ENCODE data around the gene PSTPIP2. TPM values are rescaled to one million over a fixed set of nuclear protein-coding genes. Genes with fewer than 3 reads are reported as not detected.
A peak's percentile ranks its signal among the peaks of the same experiment; 100 is the strongest.

PSTPIP2 gene
- total and polyA plus RNA-seq, 9 of the 15 experiments (the other 6 are each of a cell fraction or from before 2014, with no cell fraction given), result 14.0 to 45.7 (median 27.1) TPM

DNA sequence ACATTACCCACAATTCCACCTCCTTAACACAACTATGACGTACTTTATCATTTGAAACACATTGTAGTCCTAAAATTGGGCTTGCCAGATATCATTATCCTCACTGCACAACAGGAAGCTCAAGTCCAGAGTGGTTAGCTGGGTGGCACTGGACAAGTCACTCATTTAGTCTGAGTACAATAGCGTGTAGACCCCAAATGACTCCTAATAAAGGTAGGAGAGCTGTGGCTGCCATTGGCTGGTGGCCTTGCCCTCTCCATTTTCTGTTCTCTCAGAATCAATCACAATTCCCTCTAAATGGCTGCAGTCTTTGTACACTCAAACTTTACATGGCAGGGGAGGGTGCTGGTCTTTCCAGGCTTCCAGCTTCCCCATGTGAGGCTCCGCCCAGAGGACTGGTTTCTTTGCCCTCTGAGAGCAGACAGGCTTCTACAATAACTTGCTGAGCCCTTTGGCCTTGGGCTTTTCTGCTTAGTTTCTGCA, 11.7 kb downstream of the PSTPIP2 start (continued):
- TF ChIP-seq, protein P1, sequence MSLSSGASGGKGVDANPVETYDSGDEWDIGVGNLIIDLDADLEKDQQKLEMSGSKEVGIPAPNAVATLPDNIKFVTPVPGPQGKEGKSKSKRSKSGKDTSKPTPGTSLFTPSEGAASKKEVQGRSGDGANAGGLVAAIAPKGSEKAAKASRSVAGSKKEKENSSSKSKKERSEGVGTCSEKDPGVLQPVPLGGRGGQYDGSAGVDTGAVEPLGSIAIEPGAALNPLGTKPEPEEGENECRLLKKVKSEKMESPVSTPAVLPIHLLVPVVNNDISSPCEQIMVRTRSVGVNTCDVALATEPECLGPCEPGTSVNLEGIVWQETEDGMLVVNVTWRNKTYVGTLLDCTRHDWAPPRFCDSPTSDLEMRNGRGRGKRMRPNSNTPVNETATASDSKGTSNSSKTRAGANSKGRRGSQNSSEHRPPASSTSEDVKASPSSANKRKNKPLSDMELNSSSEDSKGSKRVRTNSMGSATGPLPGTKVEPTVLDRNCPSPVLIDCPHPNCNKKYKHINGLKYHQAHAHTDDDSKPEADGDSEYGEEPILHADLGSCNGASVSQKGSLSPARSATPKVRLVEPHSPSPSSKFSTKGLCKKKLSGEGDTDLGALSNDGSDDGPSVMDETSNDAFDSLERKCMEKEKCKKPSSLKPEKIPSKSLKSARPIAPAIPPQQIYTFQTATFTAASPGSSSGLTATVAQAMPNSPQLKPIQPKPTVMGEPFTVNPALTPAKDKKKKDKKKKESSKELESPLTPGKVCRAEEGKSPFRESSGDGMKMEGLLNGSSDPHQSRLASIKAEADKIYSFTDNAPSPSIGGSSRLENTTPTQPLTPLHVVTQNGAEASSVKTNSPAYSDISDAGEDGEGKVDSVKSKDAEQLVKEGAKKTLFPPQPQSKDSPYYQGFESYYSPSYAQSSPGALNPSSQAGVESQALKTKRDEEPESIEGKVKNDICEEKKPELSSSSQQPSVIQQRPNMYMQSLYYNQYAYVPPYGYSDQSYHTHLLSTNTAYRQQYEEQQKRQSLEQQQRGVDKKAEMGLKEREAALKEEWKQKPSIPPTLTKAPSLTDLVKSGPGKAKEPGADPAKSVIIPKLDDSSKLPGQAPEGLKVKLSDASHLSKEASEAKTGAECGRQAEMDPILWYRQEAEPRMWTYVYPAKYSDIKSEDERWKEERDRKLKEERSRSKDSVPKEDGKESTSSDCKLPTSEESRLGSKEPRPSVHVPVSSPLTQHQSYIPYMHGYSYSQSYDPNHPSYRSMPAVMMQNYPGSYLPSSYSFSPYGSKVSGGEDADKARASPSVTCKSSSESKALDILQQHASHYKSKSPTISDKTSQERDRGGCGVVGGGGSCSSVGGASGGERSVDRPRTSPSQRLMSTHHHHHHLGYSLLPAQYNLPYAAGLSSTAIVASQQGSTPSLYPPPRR (CRISPR knock-in tag; IDR thresholded peaks at IDR 0.05; ENCODE audit: borderline replicate concordance), result no peak
- no peak for TF ChIP-seq MEF2D (tag; conservative IDR thresholded peaks at IDR 0.05; ENCODE audit: low read depth)
- no peak for TF ChIP-seq POLR3G (IDR thresholded peaks at IDR 0.05; ENCODE audit: extremely low read depth, insufficient read length, insufficient replicate concordance)
- TF ChIP-seq, protein P2, sequence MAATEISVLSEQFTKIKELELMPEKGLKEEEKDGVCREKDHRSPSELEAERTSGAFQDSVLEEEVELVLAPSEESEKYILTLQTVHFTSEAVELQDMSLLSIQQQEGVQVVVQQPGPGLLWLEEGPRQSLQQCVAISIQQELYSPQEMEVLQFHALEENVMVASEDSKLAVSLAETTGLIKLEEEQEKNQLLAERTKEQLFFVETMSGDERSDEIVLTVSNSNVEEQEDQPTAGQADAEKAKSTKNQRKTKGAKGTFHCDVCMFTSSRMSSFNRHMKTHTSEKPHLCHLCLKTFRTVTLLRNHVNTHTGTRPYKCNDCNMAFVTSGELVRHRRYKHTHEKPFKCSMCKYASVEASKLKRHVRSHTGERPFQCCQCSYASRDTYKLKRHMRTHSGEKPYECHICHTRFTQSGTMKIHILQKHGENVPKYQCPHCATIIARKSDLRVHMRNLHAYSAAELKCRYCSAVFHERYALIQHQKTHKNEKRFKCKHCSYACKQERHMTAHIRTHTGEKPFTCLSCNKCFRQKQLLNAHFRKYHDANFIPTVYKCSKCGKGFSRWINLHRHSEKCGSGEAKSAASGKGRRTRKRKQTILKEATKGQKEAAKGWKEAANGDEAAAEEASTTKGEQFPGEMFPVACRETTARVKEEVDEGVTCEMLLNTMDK (IDR thresholded peaks at IDR 0.05; ENCODE audit: borderline replicate concordance, insufficient read depth, low read depth, low read length, poor library complexity, severe bottlenecking), result no peak
- TF ChIP-seq CGGBP1 (CRISPR knock-in tag; IDR thresholded peaks at IDR 0.05), result 0 out of 2 replicates have a peak, but pooled peaks have one; percentile 23
- no peak for TF ChIP-seq TRIM28 (IDR thresholded peaks at IDR 0.05)
- TF ChIP-seq, protein P3, sequence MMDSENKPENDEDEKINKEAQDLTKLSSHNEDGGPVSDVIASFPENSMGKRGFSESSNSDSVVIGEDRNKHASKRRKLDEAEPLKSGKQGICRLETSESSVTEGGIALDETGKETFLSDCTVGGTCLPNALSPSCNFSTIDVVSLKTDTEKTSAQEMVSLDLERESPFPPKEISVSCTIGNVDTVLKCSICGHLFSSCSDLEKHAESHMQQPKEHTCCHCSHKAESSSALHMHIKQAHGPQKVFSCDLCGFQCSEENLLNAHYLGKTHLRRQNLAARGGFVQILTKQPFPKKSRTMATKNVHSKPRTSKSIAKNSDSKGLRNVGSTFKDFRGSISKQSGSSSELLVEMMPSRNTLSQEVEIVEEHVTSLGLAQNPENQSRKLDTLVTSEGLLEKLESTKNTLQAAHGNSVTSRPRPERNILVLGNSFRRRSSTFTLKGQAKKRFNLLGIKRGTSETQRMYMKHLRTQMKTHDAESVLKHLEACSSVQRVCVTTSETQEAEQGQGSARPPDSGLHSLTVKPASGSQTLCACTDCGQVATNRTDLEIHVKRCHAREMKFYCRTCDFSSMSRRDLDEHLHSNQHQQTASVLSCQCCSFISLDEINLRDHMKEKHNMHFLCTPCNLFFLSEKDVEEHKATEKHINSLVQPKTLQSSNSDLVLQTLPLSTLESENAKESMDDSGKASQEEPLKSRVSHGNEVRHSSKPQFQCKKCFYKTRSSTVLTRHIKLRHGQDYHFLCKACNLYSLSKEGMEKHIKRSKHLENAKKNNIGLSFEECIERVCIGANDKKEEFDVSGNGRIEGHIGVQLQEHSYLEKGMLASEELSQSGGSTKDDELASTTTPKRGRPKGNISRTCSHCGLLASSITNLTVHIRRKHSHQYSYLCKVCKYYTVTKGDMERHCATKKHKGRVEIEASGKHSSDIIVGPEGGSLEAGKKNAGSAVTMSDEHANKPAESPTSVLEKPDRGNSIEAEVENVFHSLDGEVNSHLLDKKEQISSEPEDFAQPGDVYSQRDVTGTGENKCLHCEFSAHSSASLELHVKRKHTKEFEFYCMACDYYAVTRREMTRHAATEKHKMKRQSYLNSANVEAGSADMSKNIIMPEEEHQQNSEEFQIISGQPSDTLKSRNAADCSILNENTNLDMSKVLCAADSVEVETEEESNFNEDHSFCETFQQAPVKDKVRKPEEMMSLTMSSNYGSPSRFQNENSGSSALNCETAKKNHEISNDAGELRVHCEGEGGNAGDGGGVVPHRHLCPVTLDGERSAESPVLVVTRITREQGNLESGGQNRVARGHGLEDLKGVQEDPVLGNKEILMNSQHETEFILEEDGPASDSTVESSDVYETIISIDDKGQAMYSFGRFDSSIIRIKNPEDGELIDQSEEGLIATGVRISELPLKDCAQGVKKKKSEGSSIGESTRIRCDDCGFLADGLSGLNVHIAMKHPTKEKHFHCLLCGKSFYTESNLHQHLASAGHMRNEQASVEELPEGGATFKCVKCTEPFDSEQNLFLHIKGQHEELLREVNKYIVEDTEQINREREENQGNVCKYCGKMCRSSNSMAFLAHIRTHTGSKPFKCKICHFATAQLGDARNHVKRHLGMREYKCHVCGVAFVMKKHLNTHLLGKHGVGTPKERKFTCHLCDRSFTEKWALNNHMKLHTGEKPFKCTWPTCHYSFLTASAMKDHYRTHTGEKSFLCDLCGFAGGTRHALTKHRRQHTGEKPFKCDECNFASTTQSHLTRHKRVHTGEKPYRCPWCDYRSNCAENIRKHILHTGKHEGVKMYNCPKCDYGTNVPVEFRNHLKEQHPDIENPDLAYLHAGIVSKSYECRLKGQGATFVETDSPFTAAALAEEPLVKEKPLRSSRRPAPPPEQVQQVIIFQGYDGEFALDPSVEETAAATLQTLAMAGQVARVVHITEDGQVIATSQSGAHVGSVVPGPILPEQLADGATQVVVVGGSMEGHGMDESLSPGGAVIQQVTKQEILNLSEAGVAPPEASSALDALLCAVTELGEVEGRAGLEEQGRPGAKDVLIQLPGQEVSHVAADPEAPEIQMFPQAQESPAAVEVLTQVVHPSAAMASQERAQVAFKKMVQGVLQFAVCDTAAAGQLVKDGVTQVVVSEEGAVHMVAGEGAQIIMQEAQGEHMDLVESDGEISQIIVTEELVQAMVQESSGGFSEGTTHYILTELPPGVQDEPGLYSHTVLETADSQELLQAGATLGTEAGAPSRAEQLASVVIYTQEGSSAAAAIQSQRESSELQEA (IDR thresholded peaks at IDR 0.05; ENCODE audit: low read depth), result no peak
